Measurements from ENCODE around the gene BMPR1A. TPM values are rescaled to one million over a fixed set of nuclear protein-coding genes. Genes with fewer than 3 reads are reported as not detected.
A peak's percentile ranks its signal among the peaks of the same experiment; 100 is the strongest.

BMPR1A gene
- total and polyA plus RNA-seq, 2 experiments from 2014 or later: 16.5 to 41.7 TPM

- Histone ChIP-seq H3K79me2 (ENCODE audit: insufficient read depth) (peaks cover 98% of the 10 kb centered on the region), H3K9me2 (ENCODE audit: insufficient read depth) (no peaks in the 10 kb centered on the region), H3K27ac (0 out of 2 replicates have a peak overlapping the region, but pooled peaks have one; percentile 0), H3K4me3 (no peak overlapping the region), H4K20me1 (ENCODE audit: insufficient read depth) (peaks cover 8% of the 10 kb centered on the region; the same call in 1 of the 2 replicates), H3K4me1 (ENCODE audit: insufficient read depth) (peaks cover 10% of the 10 kb centered on the region; the same call in 1 of the 2 replicates), H2AFZ (no peak overlapping the region), H3K9me3 (ENCODE audit: low read depth) (no peaks in the 10 kb centered on the region), H3K36me3 (ENCODE audit: low read depth) (no peaks in the 10 kb centered on the region), H3F3A (ENCODE audit: insufficient read depth) (no peaks in the 10 kb centered on the region), H3K9ac (no peak overlapping the region), H3K27me3 (replicated peaks; ENCODE audit: insufficient read depth) (no peaks in the 10 kb centered on the region), H3K4me2 (ENCODE audit: unreplicated experiment) (peak overlapping the region; percentile 3)
- in situ Hi-C loops (cut with MboI): no loop called here
- no peak for TF ChIP-seq EZH2phosphoT487 (IDR thresholded peaks at IDR 0.05; ENCODE audit: insufficient read depth, low read depth)
- TF ChIP-seq EZH2 (IDR thresholded peaks at IDR 0.05; ENCODE audit: insufficient read depth, poor library complexity, severe bottlenecking): no peak
- no peak for DNase-seq
- WGBS, 2 experiments (ENCODE audit: low coverage in 1 of 2, low lambda C conversion rate in 2 of 2, missing lambda C conversion rate in 2 of 2): 63 to 74% methylated on average over 4 of the region's 4 CpGs
These were observed 29.9 kb downstream of the BMPR1A start for GRCh38 chr10:86786368-86786767.

GRCh38 chr10:86790394-86790793 is 34.0 kb downstream of the BMPR1A start:
- in situ Hi-C loops (cut with MboI): no loop called here

GRCh38 chr10:86792461-86793167 is 36.2 kb downstream of the BMPR1A start:
- peaks cover 92% of the 10 kb centered on the region for H3K79me2 ChIP-seq (ENCODE audit: insufficient read depth)
- TF ChIP-seq EZH2phosphoT487 (IDR thresholded peaks at IDR 0.05; ENCODE audit: insufficient read depth, low read depth) (no peak), EZH2 (IDR thresholded peaks at IDR 0.05; ENCODE audit: insufficient read depth, poor library complexity, severe bottlenecking) (no peak)
- H4K20me1 ChIP-seq (ENCODE audit: insufficient read depth): no peaks in the 10 kb centered on the region
- no peak overlapping the region for H3K27ac ChIP-seq
- DNase-seq: no peak
- 88 to 89% methylated on average over 1 of the region's 1 CpG for WGBS, 2 experiments (ENCODE audit: low coverage in 1 of 2, low lambda C conversion rate in 2 of 2, missing lambda C conversion rate in 2 of 2)
- peaks cover 18% of the 10 kb centered on the region for H3K4me1 ChIP-seq (ENCODE audit: insufficient read depth)
- no peaks in the 10 kb centered on the region for H3K36me3 ChIP-seq (ENCODE audit: low read depth)
- no peaks in the 10 kb centered on the region for H3K9me2 ChIP-seq (ENCODE audit: insufficient read depth)
- no peak overlapping the region for H3K4me2 ChIP-seq (ENCODE audit: unreplicated experiment)
- no peak overlapping the region for H3K4me3 ChIP-seq
- H2AFZ ChIP-seq: no peak overlapping the region
- H3K27me3 ChIP-seq (replicated peaks; ENCODE audit: insufficient read depth): no peaks in the 10 kb centered on the region
- H3K9ac ChIP-seq: no peak overlapping the region
- in situ Hi-C loops (cut with MboI): no loop called here
- no peaks in the 10 kb centered on the region for H3K9me3 ChIP-seq (ENCODE audit: low read depth)
- H3F3A ChIP-seq (ENCODE audit: insufficient read depth): peaks cover 12% of the 10 kb centered on the region

More at GRCh38 chr10:86790394-86790793, 34.0 kb downstream of the BMPR1A start:
- DNase-seq: no peak
- Histone ChIP-seq H3K4me2 (ENCODE audit: unreplicated experiment) (no peak overlapping the region), H3K9ac (no peak overlapping the region), H3K4me3 (no peak overlapping the region), H3K4me1 (ENCODE audit: insufficient read depth) (peaks cover 17% of the 10 kb centered on the region), H3K9me3 (ENCODE audit: low read depth) (no peaks in the 10 kb centered on the region), H3F3A (ENCODE audit: insufficient read depth) (peaks cover 7% of the 10 kb centered on the region), H3K27ac (no peak overlapping the region), H3K36me3 (ENCODE audit: low read depth) (no peaks in the 10 kb centered on the region), H4K20me1 (ENCODE audit: insufficient read depth) (no peaks in the 10 kb centered on the region), H2AFZ (no peak overlapping the region), H3K27me3 (replicated peaks; ENCODE audit: insufficient read depth) (no peaks in the 10 kb centered on the region), H3K9me2 (ENCODE audit: insufficient read depth) (no peaks in the 10 kb centered on the region), H3K79me2 (ENCODE audit: insufficient read depth) (peaks cover 93% of the 10 kb centered on the region)
- 98 to 99% methylated on average over 3 of the region's 3 CpGs for WGBS, 2 experiments (ENCODE audit: low coverage in 1 of 2, low lambda C conversion rate in 2 of 2, missing lambda C conversion rate in 2 of 2)
- TF ChIP-seq EZH2phosphoT487 (IDR thresholded peaks at IDR 0.05; ENCODE audit: insufficient read depth, low read depth) (no peak), EZH2 (IDR thresholded peaks at IDR 0.05; ENCODE audit: insufficient read depth, poor library complexity, severe bottlenecking) (no peak)

GRCh38 chr10:86793696-86794095 is 37.3 kb downstream of the BMPR1A start:
- H2AFZ ChIP-seq: no peak overlapping the region
- no peaks in the 10 kb centered on the region for H3K27me3 ChIP-seq (replicated peaks; ENCODE audit: insufficient read depth)
- WGBS, 2 experiments (ENCODE audit: low coverage in 1 of 2, low lambda C conversion rate in 2 of 2, missing lambda C conversion rate in 2 of 2): 75 to 82% methylated on average over 4 of the region's 4 CpGs
- H3K4me1 ChIP-seq (ENCODE audit: insufficient read depth): peaks cover 27% of the 10 kb centered on the region
- no peak overlapping the region for H3K4me3 ChIP-seq
- H3K9me2 ChIP-seq (ENCODE audit: insufficient read depth): no peaks in the 10 kb centered on the region
- H3K9me3 ChIP-seq (ENCODE audit: low read depth): no peaks in the 10 kb centered on the region
- TF ChIP-seq EZH2 (IDR thresholded peaks at IDR 0.05; ENCODE audit: insufficient read depth, poor library complexity, severe bottlenecking): no peak
- TF ChIP-seq EZH2phosphoT487 (IDR thresholded peaks at IDR 0.05; ENCODE audit: insufficient read depth, low read depth): no peak
- H3K36me3 ChIP-seq (ENCODE audit: low read depth): no peaks in the 10 kb centered on the region
- no peaks in the 10 kb centered on the region for H4K20me1 ChIP-seq (ENCODE audit: insufficient read depth)
- in situ Hi-C loops (cut with MboI): no loop called here
- no peak for DNase-seq
- H3K27ac ChIP-seq: no peak overlapping the region
- peaks cover 92% of the 10 kb centered on the region for H3K79me2 ChIP-seq (ENCODE audit: insufficient read depth)
- no peak overlapping the region for H3K9ac ChIP-seq
- peaks cover 12% of the 10 kb centered on the region for H3F3A ChIP-seq (ENCODE audit: insufficient read depth)
- H3K4me2 ChIP-seq (ENCODE audit: unreplicated experiment): no peak overlapping the region

Measured in GM23248 (cell line).